ENCODE results near the gene BLVRB. TPM values are rescaled to one million over a fixed set of nuclear protein-coding genes. Genes with fewer than 3 reads are reported as not detected.

The BLVRB gene
- total and polyA plus RNA-seq, 9 of the 15 experiments (the other 6 are each of a cell fraction or from before 2014, with no cell fraction given) = 81.1 to 749 (median 331) TPM

GRCh38 chr19:40466985-40467734 is 1.6 kb upstream of the BLVRB start, which contains the start of gene SPTBN4 (continued):
- no peak for TF ChIP-seq KDM4B (IDR thresholded peaks at IDR 0.05; ENCODE audit: borderline replicate concordance in 2 of 2, low read depth in 1 of 2)
- TF ChIP-seq ZNF24 (IDR thresholded peaks at IDR 0.05) = no peak
- no peak for TF ChIP-seq ZFP36 (IDR thresholded peaks at IDR 0.05; ENCODE audit: low read depth, low read length, partially characterized antibody)
- TF ChIP-seq ZNF436 (CRISPR knock-in tag; IDR thresholded peaks at IDR 0.05) = no peak
- no peak for TF ChIP-seq ARHGAP35 (IDR thresholded peaks at IDR 0.05; ENCODE audit: partially characterized antibody)
- TF ChIP-seq ZNF253 (CRISPR knock-in tag; conservative IDR thresholded peaks at IDR 0.05) = no peak
- TF ChIP-seq NR1H2 (CRISPR knock-in tag; IDR thresholded peaks at IDR 0.05) = no peak
- no peak for TF ChIP-seq BHLHE40 (IDR thresholded peaks at IDR 0.05; ENCODE audit: low read length)
- no peak for TF ChIP-seq NR3C1 (CRISPR knock-in tag; IDR thresholded peaks at IDR 0.05)
- TF ChIP-seq CHCHD3 (CRISPR knock-in tag; IDR thresholded peaks at IDR 0.05) = no peak
- TF ChIP-seq MYNN (IDR thresholded peaks at IDR 0.05) = no peak
- TF ChIP-seq MYNN (CRISPR knock-in tag; IDR thresholded peaks at IDR 0.05) = no peak
- no peak for TF ChIP-seq MAX (CRISPR knock-in tag; IDR thresholded peaks at IDR 0.05)

Data from K562 (cell line).